Measurements from ENCODE around the gene CACNG6.

- TF ChIP-seq CTCF (IDR thresholded peaks at IDR 0.05 in 4 of 5, conservative IDR thresholded peaks at IDR 0.05 in 1 of 5) = no peak
- no peak for TF ChIP-seq POLR2A (IDR thresholded peaks at IDR 0.05)
Observed at GRCh38 chr19:53944416-53944815, 47.0 kb upstream of the CACNG6 start.

Data from gastrocnemius medialis (tissue), 4 donors.